ENCODE measurements around the gene RAI1. TPM values are rescaled to one million over a fixed set of nuclear protein-coding genes. Genes with fewer than 3 reads are reported as not detected.

Gene RAI1
- total and polyA plus RNA-seq, 2 of the 8 experiments (the other 6 are each of a cell fraction or from before 2014, with no cell fraction given) = 0.39 to 1.2 TPM

DNA sequence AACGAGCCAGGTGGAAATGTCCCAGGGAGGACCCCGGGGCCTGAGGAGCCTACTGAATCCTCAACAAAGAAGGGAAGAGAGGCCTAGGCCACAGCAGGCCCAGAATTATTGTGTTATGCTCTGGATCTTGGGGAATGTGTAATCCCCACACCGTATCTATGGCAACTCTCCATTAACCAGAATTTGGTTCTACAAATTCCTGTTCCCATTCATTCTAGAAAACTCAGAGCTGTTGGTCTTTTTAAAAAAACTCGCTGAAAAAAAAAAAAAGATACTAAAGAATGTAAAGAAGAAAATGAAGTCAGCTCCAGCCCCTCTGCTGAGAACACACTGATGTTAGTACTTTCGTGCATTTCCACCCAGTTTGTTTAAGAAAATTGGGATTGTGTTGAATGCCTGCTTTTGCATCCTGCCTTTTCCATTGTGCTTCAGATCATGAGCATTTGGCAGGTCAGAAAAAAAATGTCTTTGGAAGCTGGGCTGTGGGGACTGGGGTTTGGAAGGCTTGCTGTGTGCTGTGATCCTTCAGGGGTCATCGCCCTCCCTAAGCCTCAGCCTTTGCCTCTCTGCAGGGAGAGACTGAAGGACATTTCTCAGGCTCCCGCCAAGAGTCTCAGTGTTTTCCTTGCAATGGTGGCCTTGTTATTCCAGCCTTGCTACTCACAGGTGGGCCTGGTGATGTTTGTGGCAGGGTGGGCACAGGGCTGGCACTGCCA lies 86.1 kb downstream of the RAI1 start:
- no peaks in the 10 kb centered on the region for H3K79me2 ChIP-seq (ENCODE audit: control insufficient read depth in 1 of 2, insufficient read depth in 2 of 2, low read length in 2 of 2)
- ChIA-PET POLR2A (ENCODE audit: partially characterized antibody) (interaction anchor here (0.7 to 1.7 kb wide), 4 partner anchors 10 to 87 kb away, joined by 3 to 4 read pairs (median 3); partner anchors contain the start of gene SREBF1), CTCF (ENCODE audit: partially characterized antibody) (interaction anchor here (0.9 to 2.5 kb wide), 7 partner anchors 9 to 122 kb away, joined by 3 to 7 read pairs (median 4); no protein-coding TSS in a partner anchor)
- TF ChIP-seq EP300 (IDR thresholded peaks at IDR 0.05; ENCODE audit: borderline replicate concordance in 1 of 2, low read depth in 2 of 2, low read length in 2 of 2) = no peak
- TF ChIP-seq CREB1 (IDR thresholded peaks at IDR 0.05) = no peak
- no peak for TF ChIP-seq YY1 (IDR thresholded peaks at IDR 0.05; ENCODE audit: low read depth, low read length)
- no peak for TF ChIP-seq CBX5 (IDR thresholded peaks at IDR 0.05; ENCODE audit: low read depth, low read length)
- no peak for TF ChIP-seq RBBP5 (IDR thresholded peaks at IDR 0.05; ENCODE audit: borderline replicate concordance, low read depth, low read length)
- no peak for TF ChIP-seq CEBPB (IDR thresholded peaks at IDR 0.05; ENCODE audit: low read depth, low read length)
- no peak for TF ChIP-seq SAP30 (IDR thresholded peaks at IDR 0.05; ENCODE audit: insufficient read depth, insufficient replicate concordance, low read length)
- no peak for TF ChIP-seq RAD21 (IDR thresholded peaks at IDR 0.05 in 1 of 2, conservative IDR thresholded peaks at IDR 0.05 in 1 of 2; ENCODE audit: low read depth in 2 of 2, low read length in 2 of 2)
- TF ChIP-seq POLR2AphosphoS5 (IDR thresholded peaks at IDR 0.05; ENCODE audit: low read depth, low read length) = no peak
- TF ChIP-seq EZH2 (IDR thresholded peaks at IDR 0.05; ENCODE audit: low read depth, low read length, severe bottlenecking) = no peak
- no peak for TF ChIP-seq BCL11A (IDR thresholded peaks at IDR 0.05; ENCODE audit: low read depth in 2 of 2, low read length in 2 of 2)
- no peak for TF ChIP-seq BRCA1 (IDR thresholded peaks at IDR 0.05; ENCODE audit: low read depth, low read length)

More for the DNA sequence above, 86.1 kb downstream of the RAI1 start:
- no peak overlapping the region for H2BK12ac ChIP-seq (ENCODE audit: low read depth, low read length)
- no peak overlapping the region for H4K91ac ChIP-seq (replicated peaks; ENCODE audit: insufficient read length, low read length)
- no peak overlapping the region for H2BK20ac ChIP-seq (ENCODE audit: low read length)
- H3K18ac ChIP-seq (ENCODE audit: extremely low read depth, low read length) = no peak overlapping the region
- no peak overlapping the region; the same call in 1 of the 2 replicates for H4K8ac ChIP-seq (ENCODE audit: extremely low read depth, insufficient read depth, low read length)
- FAIRE-seq (no peak), DNase-seq (ENCODE audit: low read depth in 1 of 2, low spot score in 2 of 2) (no peak)
- no peaks in the 10 kb centered on the region for H3K79me1 ChIP-seq (ENCODE audit: low read depth, low read length)
- H3K4me1 ChIP-seq (replicated peaks in 1 of 4; ENCODE audit: control insufficient read depth in 3 of 4, insufficient read depth in 4 of 4, low read length in 3 of 4) = peaks cover 0 to 9% (median 6%) of the 10 kb centered on the region in 4 experiments; a peak in 5 of 7 replicates
- no peak overlapping the region for H2BK5ac ChIP-seq (ENCODE audit: low read depth, low read length)
- H2BK15ac ChIP-seq (ENCODE audit: low read length) = no peak overlapping the region
- H3K14ac ChIP-seq (ENCODE audit: insufficient read length) = no peak overlapping the region
- H2BK120ac ChIP-seq (replicated peaks; ENCODE audit: low read depth, low read length) = no peak overlapping the region
- WGBS, 2 experiments (ENCODE audit: extremely low coverage in 1 of 2, insufficient coverage in 1 of 2, insufficient read length in 1 of 2, insufficient replicate concordance in 2 of 2, low coverage in 1 of 2, low lambda C conversion rate in 2 of 2, missing lambda C conversion rate in 1 of 2) = 86% methylated on average over 7 of the region's 7 CpGs; no CpG with 5 or more reads in 1 of the 2 experiments
- no peak overlapping the region for H3K56ac ChIP-seq (replicated peaks; ENCODE audit: insufficient read length, low read depth, low read length)
- no peak overlapping the region for H2AK5ac ChIP-seq (ENCODE audit: low read depth, low read length)
- no peaks in the 10 kb centered on the region for H3K36me3 ChIP-seq (ENCODE audit: control insufficient read depth in 2 of 4, insufficient read depth in 4 of 4, low read length in 3 of 4)
- no peak overlapping the region for H3K9ac ChIP-seq (replicated peaks in 1 of 4; ENCODE audit: extremely low read depth in 1 of 4, low read depth in 3 of 4, low read length in 3 of 4)
- peaks cover 0 to 2% (median 0%) of the 10 kb centered on the region in 4 experiments; a peak in 2 of 7 replicates for H3K27me3 ChIP-seq (replicated peaks in 1 of 4; ENCODE audit: control insufficient read depth in 3 of 4, extremely low read depth in 1 of 4, insufficient read depth in 3 of 4, low read length in 3 of 4)
- H3K4me3 ChIP-seq (ENCODE audit: extremely low read depth in 1 of 4, insufficient read depth in 2 of 4, low read depth in 3 of 4, low read length in 4 of 4) = no peak overlapping the region
- H3K4ac ChIP-seq (replicated peaks; ENCODE audit: insufficient read length, low read depth, low read length) = no peak overlapping the region
- H3K9me3 ChIP-seq (ENCODE audit: insufficient read depth in 2 of 2, low read depth in 1 of 2, low read length in 1 of 2) = no peaks in the 10 kb centered on the region
- H4K20me1 ChIP-seq (replicated peaks in 1 of 2; ENCODE audit: control insufficient read depth in 1 of 2, insufficient read depth in 2 of 2, low read length in 2 of 2) = no peaks in the 10 kb centered on the region
- no peak overlapping the region for H3K23ac ChIP-seq (ENCODE audit: insufficient read length)
- H3K27ac ChIP-seq (ENCODE audit: low read depth, low read length) = no peak overlapping the region
- no peaks in the 10 kb centered on the region for H3K23me2 ChIP-seq (ENCODE audit: low read depth, low read length)
- no peak overlapping the region for H2AFZ ChIP-seq (ENCODE audit: low read length)
- H4K5ac ChIP-seq (ENCODE audit: insufficient read length, low read depth, low read length) = no peak overlapping the region
- H3K4me2 ChIP-seq (ENCODE audit: insufficient read depth in 1 of 2, low read depth in 2 of 2, low read length in 2 of 2) = no peak overlapping the region

Measured in H1 (cell line).